ENCODE results near the gene ATP11A.
"Not testable (repeated sequence)": the region's sequence is repeated elsewhere in the genome, so short reads cannot be mapped to it uniquely, and the experiment has no call there.

ATP11A gene

DNA sequence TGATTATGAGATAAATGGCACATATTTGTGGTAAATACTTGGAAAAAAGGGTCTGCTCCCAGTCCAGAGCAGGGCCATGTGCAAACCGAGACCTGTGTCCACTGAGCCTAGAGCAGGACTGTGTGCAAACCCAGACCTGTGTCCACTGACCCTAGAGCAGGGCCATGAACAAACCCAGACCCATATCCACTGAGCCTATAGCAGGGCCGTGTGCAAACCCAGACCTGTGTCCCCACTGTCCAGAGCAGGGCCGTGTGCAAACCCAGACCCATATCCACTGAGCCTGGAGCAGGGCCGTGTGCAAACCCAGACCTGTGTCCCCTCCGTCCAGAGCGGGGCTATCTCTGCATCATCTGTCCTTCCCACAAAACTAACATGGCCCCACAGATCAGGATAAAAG, 136.0 kb downstream of the ATP11A start:
- DNase-seq: no peak

DNA sequence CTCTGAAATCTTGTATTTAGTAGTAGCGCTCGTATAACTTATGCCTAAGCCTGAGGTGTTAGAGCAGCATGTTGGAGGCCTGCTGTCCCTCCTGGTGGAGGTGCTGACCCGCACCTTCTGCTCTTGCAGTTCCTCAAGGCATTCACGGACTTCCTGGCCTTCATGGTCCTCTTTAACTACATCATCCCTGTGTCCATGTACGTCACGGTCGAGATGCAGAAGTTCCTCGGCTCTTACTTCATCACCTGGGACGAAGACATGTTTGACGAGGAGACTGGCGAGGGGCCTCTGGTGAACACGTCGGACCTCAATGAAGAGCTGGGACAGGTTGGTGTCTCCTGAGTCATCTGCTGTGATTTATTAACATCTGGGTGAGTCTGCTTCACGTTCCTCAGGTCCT, 136.7 kb downstream of the ATP11A start:
- no peak for DNase-seq

DNA sequence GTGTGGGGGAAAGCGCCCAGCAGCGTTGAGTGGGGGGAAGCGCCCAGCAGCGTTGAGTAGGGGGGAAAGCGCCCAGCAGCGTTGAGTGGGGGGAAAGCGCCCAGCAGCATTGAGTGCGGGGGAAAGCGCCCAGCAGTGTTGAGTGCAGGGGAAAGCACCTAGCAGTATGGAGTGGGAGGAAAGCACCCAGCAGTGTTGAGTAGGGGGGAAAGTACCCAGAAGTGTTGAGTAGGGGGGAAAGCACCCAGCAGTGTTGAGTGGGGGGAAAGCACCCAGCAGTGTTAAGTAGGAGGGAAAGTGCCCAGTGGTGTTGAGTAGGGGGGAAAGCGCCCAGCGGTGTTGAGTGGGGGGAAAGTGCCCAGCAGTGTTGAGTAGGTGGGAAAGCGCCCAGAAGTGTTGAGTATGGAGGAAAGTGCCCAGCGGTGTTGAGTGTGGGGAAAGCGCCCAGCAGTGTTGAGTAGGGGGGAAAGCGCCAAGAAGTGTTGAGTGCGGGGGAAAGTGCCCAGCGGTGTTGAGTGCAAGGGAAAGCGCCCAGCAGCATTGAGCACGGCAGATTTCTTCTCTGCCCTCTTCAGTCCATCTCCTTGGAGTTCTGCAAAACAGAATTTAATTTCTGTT, 138.4 kb downstream of the ATP11A start:
- no peak for DNase-seq

DNA sequence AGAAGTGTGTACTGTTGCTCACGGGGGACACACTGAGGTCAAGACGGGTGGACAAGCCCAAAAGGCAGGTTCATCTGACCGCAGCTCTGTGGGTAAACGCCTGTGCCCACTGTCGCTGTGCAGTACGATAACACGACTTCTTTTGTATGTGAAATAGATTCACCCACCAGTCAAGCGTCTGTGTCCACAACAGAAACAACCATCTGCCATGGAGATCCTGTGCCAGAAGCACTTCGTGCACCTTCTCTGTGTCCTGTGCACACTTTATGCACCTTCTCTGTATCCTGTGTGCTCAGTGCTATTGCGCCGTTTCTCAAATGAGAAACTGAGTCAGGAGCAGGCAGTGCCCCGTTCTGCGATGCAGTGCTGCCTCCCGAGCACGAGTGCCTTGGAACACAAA, 138.9 kb downstream of the ATP11A start:
- DNase-seq: no peak

DNA sequence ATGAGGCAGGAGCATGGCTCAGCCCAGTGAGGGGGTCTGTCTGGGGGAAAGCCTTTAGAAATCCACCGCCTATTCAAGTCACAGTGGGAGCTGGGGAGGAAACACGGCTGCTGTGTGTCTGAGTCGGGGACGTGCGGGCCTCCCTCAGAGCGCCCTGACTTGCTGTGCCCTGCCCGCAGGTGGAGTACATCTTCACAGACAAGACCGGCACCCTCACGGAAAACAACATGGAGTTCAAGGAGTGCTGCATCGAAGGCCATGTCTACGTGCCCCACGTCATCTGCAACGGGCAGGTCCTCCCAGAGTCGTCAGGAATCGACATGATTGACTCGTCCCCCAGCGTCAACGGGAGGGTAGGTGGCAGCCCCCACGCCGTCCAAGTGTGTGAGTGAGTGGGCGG, 141.4 kb downstream of the ATP11A start:
- no peak for DNase-seq

DNA sequence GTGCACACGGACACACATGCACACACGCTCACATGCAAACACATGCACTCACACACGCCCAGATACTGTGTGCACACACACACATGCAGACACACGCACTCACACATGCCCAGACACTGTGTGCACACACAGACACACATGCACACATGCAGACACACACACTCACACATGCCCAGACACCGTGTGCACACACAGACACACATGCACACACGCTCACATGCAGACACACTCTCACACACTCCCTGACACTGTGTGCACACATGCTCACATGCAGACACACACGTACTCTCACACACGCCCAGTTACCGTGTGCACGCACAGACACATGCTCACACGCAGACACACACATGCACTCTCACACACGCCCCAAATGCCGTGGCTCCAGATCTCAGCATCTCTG, 142.0 kb downstream of the ATP11A start:
- DNase-seq: no peak

DNA sequence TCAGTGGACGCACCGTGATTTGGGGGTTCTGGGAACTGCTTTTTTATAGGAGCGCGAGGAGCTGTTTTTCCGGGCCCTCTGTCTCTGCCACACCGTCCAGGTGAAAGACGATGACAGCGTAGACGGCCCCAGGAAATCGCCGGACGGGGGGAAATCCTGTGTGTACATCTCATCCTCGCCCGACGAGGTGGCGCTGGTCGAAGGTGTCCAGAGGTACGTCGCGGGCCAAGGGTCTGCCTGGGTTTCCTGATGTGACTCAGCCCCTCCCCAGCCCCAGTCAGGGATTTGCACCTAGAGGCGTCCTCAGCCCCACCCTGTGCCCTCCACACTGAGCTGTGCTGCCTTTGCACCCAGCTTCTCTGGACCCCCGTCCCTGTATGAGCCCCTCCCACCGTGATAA, 143.0 kb downstream of the ATP11A start:
- DNase-seq: no peak

DNA sequence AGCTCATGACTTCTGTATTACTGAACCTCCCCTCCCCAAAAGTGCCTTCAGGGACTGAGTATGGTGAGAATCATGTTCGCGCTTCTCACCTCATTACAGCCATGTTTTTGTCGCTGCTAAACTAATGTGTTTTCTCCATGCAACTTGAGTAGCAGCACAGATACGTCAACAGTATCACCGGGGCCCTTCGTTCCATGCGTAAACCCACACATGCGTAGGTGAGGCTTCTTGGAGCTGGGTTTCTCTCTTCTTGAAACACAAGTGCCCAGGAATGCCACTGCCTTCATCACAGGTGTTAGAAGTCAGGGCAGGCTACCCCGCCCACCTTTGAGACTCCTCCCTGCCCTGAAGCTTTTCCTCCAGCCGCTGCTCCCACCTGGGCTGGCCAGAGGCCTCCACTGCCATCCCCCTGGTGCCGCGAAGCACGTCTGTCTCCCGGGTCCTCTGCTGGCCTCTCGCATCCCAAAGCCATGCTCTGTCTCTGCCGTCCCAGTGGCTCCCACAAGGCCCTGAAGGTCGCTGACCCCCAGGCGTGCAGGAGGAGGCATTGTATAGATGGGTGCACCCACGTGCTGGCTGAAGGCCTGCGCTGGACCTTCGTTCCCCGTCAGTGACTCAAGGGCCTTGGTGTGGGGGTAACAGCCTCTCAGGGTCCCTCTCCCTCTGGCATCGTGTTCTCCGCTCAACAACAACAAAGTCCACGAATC, 143.9 kb downstream of the ATP11A start:
- no peak for DNase-seq

DNA sequence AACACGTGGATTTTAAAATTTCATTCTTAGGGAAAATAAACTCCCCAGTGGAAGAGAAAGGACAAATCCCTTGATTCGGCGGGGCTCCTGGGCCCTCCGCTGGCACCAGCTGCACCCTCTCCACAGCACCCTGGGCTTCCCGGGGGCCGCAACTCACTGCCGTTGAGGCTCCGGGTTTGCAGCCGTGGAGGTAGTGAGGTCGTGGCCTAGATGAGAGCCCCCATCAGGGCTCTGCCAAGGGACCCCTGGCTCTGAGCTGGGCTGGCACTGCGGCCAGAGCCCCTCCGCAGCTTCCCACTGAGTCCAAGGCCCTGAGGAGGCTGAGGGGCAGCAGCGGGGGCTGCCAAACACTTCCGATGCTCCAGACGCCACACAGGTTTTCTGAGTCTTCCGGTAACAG, 145.5 kb downstream of the ATP11A start:
- DNase-seq: no peak

DNA sequence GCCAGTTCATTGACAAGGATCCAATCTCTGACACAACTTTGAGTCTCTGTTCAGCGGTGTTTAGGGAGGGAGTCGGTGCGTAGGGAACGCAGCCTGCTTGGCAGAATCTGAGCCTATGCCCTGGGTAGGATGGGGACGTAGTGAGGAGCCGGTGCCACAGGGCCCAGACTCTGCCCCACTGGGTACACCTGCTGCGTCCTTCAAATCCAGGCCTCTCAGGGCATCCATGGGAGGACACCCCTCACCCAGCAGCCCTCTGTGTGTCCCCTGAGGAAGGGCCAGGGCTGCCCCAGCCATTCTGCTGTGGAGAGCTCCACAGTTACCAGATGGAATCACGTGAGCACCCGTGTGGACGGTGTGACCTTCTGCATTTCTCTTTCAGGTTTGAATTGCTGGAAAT, 146.0 kb downstream of the ATP11A start:
- DNase-seq: no peak

DNA sequence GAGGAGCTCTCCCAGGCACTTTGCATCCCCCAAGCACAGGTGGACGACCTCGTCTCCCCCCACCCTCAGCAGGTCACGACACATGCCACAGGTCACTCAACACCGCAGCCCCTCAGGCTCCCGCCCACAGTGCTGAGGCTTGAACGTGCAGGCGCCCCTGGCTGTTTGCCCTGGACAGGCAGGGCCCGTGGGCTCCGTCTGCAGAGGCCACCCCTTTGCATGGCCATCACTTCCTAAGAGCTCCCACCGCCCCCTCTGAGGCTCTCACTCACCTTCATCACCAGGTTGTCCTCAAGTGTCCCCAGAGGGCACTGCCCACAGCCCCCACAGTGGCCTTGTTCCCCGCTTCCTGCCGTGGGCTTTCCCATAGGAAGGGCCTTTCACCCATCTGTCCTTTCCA, 147.1 kb downstream of the ATP11A start:
- no peak for DNase-seq

DNA sequence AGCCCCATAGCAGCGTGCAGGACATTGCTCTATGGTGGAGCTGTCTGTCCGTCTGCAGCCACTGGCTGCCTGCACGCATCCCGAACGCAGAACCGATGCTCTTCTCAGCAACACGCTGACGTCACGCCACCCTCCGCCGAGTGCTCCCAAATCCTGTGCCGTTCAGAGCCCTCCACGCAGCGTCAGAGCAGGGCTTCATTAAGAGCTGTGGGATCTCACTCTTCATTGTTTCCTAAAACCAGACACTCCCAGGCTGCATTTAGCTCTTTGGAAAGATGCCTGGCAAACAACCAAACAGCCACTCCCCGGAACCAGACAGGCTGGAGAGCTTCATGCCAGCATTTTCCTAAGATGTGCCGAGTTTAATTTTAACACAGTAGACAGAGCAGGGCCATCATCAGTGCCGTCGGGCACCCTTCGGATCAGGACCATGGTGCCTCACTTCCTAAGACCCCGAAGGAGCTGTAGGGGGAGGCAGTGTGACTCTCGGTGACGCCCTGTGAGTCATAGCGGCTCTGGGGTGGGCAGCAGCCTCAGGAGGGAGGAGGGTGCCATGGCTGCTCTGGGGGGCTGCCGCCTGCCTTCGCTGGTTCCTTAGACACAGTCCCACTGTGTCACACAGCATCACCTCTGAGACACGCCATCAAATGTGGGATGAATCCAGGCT, 147.7 kb downstream of the ATP11A start:
- DNase-seq: no peak

DNA sequence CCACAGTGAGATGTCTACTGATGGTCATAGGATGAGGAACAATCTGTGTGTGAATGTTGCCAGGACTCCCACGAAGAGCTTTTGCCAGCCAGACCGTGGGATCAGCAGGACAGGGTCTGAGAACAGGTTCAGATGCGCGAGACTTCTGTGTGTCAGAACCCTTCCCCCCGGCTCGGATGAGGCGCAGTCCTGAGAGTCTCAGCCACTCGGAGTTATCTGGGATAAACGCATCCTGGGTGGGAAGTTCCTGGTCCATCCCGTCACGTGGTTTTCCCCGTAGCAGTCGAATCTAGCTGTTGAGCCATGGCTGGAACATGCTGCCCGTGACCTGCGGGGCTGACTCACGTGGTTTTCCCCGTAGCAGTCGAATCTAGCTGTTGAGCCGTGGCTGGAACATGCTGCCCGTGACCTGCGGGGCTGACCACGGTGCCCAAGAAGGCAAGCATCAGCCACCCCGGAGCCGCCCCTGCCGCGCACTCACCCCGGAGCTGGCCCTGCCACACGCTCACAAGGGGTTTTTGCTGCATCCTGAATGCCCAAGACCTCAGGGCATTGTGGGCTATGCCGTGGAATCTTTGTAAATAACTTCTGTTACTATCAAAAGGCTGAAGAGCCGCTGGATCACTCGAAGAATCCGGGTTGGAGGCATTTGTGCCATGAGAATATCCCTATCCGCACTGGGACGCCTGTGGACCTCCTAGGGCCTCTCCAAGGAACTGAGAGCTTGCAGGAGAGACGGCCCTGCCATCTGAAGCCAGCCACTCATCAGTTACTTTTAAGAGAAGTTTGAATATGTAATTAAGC, 148.4 kb downstream of the ATP11A start:
- DNase-seq: no peak

DNA sequence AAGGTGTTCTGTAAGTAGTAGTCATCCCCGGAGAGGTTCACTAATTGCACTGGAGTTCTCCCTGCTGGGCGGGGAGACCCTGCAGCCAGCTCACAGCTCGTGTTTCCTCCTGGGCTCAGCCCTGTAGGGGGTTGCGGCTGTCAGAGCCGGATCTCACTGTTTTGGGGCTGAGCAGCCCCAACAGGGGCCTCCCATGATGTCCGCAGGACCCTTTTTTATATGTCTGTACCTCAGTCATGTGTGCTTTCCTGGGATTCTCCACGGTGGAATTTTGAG, 148.9 kb downstream of the ATP11A start:
- no peak for DNase-seq

DNA sequence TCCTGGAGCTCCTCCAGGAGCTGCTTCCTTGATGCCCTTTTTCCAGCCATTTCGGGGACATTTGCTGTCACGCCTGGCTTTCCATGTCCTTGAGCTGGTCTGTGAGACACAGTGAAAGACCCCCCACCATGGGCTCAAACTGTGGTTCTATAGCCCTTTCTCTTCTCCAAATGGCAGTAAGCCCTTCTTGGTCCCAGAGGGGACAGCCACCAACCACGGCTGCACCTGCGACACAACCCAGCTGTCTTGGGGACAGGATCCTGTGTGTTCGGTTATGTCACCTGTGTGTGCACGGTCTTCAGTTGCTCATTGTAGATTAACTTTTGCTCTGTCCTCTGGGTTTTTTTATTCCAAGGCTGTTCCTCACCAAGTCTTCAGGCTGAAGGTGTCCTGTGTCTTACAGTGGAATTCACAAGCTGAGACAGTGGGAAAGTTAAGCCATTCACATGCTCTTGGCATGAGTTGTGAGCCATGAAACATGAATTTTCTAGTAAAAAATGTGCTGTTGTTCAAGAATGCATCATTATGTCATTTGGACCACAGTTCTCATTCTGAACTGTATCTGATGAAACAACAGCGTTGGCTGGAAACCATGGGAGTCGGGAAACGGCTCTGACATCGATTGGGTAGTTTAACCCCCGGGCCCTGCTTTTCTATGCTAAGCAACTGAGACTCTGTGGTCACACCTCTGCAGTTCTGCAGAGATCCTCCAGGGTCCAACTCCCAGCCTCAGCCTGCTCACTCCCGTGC, 149.7 kb downstream of the ATP11A start:
- DNase-seq: no peak

DNA sequence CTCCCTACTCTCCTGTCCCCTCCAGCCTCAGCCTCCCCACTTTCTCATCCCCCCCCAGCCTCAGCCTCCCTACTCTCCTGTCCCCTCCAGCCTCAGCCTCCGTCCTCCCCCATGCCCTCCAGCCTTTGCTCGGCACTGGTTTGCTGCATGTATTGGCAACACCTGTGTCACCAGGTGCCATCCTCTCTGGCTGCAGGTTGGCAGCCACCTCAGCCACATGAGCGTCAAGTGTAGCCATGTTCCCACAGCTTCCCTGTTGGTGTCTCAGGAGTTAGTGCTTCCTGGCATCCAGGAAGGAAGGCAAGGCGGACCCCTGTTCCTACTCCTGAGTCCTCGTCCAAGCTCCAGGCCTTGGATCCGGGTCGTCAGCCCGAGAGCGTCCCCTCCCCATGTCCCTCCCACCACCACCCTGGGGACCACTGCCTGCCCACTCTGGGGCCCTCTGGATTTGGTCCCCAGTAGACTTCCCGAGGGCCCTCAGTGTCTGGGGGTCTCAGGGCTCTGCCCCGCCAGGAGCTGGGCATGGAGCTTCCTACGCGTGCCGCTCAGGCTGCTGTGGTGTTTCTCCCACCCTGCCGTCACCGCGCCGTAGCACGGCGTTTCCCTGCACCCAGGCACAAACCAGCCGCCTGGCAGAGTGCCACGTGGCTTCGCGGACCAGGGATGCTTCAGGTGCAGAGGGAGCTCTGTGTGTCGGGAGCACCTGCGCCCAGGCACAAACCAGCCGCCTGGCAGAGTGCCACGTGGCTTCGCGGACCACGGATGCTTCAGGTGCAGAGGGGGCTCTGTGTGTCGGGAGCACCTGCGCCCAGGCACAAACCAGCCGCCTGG, 150.8 kb downstream of the ATP11A start:
- DNase-seq: no peak

DNA sequence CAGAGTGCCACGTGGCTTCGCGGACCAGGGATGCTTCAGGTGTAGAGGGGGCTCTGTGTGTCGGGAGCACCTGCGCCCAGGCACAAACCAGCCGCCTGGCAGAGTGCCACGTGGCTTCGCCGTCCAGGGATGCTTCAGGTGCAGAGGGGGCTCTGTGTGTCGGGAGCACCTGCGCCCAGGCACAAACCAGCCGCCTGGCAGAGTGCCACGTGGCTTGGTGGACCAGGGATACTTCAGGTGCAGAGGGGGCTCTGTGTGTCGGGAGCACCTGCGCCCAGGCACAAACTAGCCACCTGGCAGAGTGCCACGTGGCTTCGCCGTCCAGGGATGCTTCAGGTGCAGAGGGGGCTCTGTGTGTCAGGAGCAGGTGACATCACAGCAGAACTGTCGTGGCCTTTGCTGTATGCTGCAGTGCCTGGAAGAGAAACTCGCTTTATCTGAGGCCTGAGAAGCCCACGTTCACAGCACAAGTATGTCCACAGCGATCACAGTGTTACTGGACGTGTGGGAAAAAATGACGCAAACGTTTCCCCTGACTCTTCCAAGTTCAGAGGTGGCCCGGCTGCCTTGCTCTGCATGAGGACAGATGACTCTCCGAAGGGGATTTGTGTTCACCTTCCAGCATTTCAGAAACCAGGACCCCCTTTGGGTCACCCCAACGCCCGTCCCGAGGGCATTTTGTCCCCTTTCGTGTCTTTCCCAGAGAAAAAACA, 151.6 kb downstream of the ATP11A start:
- not testable (repeated sequence) for DNase-seq

DNA sequence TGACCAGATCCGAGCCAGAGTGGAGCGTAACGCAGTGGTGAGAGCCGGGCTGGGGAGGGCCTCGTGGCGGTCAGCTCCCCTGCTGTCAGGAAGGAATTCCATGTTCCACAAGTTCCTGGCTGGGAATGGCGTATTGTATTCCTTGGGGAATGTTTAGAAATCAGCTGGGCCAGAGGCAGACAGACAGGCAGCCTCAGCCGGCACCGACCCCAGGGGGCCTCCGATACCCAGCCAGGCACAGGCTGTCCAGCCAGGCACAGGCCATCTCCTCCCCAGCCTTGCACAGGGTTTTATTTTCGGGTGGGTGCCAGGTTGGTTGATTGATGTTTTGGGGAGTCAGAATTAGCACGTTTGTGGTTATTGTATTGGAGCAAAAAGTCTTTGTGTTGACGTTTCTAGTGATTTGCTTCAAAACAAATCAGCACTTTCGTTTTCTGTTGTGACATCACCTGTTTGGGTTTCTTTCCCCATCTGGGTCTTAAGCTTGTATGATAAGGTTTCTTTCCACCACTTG, 152.6 kb downstream of the ATP11A start:
- no peak for DNase-seq

DNA sequence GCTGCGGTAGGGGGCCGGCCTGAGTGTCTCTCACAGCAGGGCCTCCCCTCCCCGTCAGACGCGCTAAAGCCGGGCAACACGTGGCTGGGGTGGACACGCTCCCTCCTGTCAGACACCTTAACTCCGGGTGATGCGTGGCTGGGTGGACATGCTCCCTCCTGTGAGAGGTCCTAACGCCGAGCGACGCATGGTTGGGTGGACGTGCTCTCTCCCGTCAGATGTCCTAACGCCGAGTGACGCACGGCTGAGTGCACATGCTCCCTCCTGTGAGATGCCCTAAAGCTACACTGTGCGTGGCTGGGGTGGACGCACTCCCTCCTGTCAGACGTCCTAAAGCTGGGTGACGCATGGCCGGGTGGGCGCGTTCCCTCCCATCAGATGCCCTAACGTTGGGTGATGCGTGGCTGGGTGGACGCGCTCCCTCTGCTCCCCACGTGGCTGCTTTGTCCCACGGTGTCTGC, 153.1 kb downstream of the ATP11A start:
- DNase-seq: no peak

DNA sequence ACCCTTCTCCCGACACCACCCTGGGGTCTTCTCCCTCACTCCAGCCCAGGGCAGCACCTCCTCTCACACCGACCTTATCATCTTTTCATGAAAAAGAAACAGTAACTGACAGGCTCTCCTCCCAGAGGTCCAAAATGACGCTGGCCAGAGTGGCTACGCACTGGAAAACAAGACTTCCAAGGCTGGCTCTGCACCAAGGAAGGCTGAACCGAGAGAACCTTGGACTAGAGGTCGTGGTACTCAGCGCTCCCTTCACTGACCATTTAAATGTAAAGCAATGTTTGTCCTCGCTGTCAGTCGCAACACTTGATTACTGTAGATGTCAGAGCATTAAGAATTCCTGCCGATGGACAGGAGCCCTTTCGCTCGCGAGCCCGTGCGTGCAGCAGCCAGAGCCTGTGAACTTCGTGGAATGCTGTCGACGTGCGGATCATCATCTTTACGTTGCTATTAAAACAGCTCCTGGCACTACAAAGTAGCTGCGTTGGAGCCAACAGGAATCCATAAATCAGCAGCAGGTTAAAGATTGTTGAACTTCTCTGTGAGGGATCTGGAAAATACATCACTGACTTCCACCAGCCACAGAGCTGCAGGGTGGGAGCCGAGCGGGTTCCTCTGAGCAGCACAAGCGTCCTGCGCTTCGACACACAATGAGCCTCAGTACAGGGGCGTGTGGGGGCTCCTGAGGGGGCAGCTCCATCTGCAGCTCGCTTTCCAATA, 153.7 kb downstream of the ATP11A start:
- no peak for DNase-seq

Measured in Kasumi-1 (cell line).